ENCODE data around the gene PEBP1.

GRCh38 chr12:118122264-118122663 is 13.7 kb upstream of the PEBP1 start:
- no peak for TF ChIP-seq CTCF (IDR thresholded peaks at IDR 0.05; ENCODE audit: insufficient read depth, low read length)
- TF ChIP-seq REST (IDR thresholded peaks at IDR 0.05; ENCODE audit: insufficient replicate concordance, low read depth) = no peak
- TF ChIP-seq POLR2AphosphoS5 (IDR thresholded peaks at IDR 0.05; ENCODE audit: low read depth) = no peak
- no peak for TF ChIP-seq GABPA (IDR thresholded peaks at IDR 0.05; ENCODE audit: low read depth)
- TF ChIP-seq SPI1 (IDR thresholded peaks at IDR 0.05; ENCODE audit: borderline replicate concordance, low read depth) = no peak

Measured in HL-60 (cell line).